Measurements from ENCODE around the gene GABRB1.

- TF ChIP-seq, protein P1, sequence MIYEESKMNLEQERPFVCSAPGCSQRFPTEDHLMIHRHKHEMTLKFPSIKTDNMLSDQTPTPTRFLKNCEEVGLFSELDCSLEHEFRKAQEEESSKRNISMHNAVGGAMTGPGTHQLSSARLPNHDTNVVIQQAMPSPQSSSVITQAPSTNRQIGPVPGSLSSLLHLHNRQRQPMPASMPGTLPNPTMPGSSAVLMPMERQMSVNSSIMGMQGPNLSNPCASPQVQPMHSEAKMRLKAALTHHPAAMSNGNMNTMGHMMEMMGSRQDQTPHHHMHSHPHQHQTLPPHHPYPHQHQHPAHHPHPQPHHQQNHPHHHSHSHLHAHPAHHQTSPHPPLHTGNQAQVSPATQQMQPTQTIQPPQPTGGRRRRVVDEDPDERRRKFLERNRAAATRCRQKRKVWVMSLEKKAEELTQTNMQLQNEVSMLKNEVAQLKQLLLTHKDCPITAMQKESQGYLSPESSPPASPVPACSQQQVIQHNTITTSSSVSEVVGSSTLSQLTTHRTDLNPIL (CRISPR knock-in tag; IDR thresholded peaks at IDR 0.05; ENCODE audit: low read depth) = no peak
- no peak for TF ChIP-seq TOX (CRISPR knock-in tag; IDR thresholded peaks at IDR 0.05; ENCODE audit: borderline replicate concordance)
- TF ChIP-seq ZNF8 (CRISPR knock-in tag; IDR thresholded peaks at IDR 0.05) = no peak
- no peak for TF ChIP-seq ZC3H10 (CRISPR knock-in tag; IDR thresholded peaks at IDR 0.05)
- no peak for TF ChIP-seq ZFP30 (CRISPR knock-in tag; IDR thresholded peaks at IDR 0.05)
- TF ChIP-seq ZNF565 (CRISPR knock-in tag; conservative IDR thresholded peaks at IDR 0.05; ENCODE audit: low read depth) = no peak
- TF ChIP-seq CSRNP3 (CRISPR knock-in tag; IDR thresholded peaks at IDR 0.05) = no peak
- TF ChIP-seq ARNTL (CRISPR knock-in tag; IDR thresholded peaks at IDR 0.05; ENCODE audit: borderline replicate concordance, low read depth) = no peak
- no peak for TF ChIP-seq ZNF70 (CRISPR knock-in tag; IDR thresholded peaks at IDR 0.05)
- TF ChIP-seq TSHZ2 (CRISPR knock-in tag; IDR thresholded peaks at IDR 0.05) = no peak
- no peak for TF ChIP-seq ESRRG (CRISPR knock-in tag; IDR thresholded peaks at IDR 0.05)
- TF ChIP-seq, protein P2, sequence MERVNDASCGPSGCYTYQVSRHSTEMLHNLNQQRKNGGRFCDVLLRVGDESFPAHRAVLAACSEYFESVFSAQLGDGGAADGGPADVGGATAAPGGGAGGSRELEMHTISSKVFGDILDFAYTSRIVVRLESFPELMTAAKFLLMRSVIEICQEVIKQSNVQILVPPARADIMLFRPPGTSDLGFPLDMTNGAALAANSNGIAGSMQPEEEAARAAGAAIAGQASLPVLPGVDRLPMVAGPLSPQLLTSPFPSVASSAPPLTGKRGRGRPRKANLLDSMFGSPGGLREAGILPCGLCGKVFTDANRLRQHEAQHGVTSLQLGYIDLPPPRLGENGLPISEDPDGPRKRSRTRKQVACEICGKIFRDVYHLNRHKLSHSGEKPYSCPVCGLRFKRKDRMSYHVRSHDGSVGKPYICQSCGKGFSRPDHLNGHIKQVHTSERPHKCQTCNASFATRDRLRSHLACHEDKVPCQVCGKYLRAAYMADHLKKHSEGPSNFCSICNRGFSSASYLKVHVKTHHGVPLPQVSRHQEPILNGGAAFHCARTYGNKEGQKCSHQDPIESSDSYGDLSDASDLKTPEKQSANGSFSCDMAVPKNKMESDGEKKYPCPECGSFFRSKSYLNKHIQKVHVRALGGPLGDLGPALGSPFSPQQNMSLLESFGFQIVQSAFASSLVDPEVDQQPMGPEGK (CRISPR knock-in tag; IDR thresholded peaks at IDR 0.05; ENCODE audit: borderline replicate concordance) = no peak
- TF ChIP-seq ZFP3 (CRISPR knock-in tag; IDR thresholded peaks at IDR 0.05) = no peak
- TF ChIP-seq TCF4 (CRISPR knock-in tag; IDR thresholded peaks at IDR 0.05; ENCODE audit: borderline replicate concordance) = no peak
Measured at GRCh38 chr4:47315346-47315745, 284.0 kb downstream of the GABRB1 start.

Measured in SK-N-SH treated with all-trans-retinoic acid at 6 μM for 48 hours (cell line).